NCI-H128 (cell line): Measurements from ENCODE around the gene ARHGAP15.

Experiments
- DNase-seq: peaks from one replicate; lab custom pipeline; 2025; ENCODE audit not compliant: unreplicated experiment; lab: John Stamatoyannopoulos, UW

Gene ARHGAP15

DNA sequence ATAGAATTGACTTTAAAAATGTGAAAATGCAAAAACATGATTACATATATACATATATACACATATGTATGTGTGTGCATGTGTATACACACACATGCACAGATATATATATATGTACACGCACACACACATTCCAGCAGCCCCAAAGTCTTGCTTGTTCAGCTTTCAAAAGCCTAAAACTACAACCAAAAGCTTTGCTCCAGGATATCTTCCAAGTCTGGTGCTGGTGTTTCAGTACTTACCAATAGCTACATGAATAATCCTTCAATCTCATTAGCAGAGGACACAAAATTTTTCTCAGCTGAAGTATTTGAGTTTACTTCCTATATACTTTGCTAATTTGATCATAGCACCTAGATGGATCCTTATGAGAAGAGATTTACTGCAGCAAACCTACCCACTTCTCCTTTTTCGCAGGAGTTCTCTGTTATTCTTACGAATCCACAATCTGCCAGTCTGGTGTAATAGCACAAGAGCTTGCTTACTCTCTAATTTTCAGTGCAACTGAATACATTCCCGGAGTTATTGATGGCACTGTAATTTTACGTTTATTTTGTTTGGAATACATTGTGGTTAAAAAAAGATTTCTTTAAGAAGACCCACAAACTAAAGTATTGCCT, 553.3 kb downstream of the ARHGAP15 start:
- DNase-seq = no peak

DNA sequence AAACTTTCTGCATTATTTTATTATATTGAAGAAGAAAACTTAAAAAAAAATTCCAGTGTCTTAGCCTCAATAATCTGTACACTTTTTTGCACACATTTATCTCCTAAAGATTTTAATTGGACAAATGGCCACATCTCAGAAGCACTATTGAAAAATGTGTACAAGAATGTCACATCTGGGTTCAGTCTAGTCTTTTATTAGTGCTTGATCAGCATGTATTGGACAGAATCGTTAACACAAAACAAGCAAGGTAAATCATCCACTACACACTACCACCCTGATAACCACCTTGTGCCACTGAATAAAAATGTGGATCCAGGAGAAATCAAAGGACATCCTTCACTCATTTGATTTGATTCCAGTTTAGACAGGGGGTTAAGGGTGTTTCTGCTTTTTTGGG, 554.8 kb downstream of the ARHGAP15 start:
- no peak for DNase-seq

DNA sequence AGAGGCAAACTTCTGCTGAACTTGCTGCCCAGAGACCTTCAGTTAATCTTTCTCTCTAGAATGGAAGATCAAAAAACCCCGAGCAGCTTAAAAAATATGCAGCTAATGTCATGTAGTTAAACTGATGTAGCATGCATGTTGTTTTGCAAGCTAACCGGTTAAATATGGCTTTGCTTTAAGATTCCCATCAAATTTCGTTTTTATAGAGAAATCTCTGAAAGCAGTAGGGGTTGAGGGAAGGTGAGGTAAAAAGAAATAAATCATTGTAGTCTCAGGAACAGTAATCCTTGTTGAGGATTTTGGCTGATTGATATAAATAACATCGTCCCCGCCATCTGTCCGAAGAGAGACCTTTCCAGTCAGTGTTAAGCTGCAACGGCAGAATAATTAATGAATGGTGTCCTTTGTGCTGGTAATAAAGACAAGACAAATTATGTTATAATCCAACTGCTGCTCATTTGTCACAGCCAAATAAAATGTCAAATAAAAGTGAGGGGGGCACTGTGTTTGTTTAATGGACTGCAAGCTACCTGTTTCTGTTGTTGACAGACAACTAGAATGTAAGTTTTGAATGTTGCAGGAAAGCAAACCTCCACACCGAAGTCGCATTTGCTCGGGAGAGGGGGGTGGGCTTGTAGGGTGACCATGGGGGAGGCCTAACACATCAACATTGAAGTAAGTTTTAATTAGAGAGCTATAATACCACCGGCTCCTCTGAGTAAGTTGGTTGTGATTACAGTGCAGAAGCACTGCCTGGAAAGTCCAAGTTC, 555.5 kb downstream of the ARHGAP15 start:
- DNase-seq = no peak

DNA sequence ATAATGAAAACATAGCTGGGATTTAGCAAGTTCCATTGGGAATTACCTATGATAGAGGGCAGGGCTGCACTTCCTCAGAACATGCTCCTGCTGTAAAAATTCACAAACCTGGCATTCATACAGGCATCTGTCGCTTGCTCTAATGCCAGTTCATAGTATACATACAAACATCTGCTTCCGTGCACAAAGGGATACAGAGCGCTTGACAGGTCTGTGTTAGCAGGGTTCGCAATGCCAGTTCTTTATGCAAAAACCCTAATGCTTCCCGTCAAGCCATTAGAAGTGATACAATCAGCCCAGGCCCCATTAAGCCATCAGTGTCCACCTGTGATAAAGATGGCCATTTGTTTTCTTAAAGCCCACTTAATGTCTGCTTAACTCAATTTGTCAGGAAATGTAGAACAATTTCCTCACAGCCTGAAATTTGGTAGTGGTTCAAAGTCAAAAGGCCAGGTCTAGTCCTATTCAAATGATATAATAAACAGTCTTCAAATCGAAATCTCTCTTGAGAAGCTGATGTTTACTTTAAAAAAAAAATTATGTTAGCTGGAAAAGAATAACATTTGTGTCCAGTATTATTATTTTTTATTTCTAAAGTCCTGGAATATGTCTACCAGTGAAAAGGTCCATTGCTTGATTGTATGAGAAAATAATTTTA, 556.3 kb downstream of the ARHGAP15 start:
- DNase-seq = no peak

DNA sequence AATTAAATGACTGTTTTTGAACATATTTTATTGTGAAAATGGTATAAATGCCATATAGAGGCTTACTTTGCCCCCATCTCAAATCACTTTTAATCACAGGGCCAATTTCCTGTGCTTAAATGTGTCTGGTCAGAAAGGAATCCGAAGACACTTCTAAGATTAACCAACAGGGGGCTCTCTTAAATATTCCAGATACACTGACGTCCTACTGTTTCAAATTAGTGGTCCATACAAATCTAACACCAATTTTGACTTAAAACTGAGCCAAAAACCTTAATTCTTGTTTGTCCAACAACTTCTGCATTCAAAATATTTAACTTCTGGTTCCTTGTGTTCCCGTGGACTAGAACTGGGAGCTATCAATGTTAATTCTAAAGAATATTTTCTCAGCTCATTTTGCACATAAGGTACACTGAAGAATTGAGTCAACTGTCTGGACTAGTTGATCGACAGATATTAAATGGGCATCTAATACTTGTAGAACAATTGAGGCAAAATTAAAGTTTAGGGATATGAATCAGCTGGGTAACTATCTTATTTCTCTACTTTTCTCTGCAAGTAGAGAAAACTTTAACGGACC, 557.5 kb downstream of the ARHGAP15 start:
- DNase-seq = no peak

DNA sequence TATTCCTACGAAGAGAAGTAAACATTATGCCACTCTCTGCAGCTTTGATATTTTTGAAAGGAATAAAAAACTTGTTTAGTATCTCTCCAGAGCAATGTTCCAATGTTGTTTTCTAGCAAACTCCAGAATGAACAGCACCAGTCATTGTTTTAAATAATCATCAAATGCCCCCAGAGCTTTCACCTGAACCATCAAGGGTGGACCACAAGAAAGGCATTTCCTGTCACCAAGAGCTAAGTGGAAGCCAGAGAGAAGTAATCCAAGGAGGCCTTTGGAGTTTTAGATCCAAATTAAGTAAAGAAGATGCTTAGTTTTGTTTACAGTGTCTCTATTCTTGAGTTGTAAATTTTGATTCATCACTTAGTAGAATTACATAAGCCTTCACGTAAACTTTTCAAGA, 559.0 kb downstream of the ARHGAP15 start:
- no peak for DNase-seq

DNA sequence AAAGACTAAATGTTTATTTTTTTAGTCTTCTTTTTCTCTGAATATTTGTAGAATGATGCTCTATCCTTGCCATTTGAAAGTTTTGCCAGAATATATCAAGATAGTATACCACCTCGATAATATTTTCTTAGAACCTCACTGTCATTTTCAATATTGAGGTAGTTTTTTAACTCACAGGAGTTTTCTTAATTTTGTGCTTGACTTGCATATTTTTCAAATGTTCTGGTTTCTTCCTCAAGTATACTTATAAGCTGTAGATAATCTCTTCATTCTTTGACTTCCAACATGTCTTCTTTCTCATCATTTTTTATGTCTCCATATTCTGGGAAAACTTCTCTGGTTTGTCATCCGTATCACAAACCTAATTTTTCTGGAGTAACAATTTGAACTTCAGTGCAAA, 559.6 kb downstream of the ARHGAP15 start:
- no peak for DNase-seq

DNA sequence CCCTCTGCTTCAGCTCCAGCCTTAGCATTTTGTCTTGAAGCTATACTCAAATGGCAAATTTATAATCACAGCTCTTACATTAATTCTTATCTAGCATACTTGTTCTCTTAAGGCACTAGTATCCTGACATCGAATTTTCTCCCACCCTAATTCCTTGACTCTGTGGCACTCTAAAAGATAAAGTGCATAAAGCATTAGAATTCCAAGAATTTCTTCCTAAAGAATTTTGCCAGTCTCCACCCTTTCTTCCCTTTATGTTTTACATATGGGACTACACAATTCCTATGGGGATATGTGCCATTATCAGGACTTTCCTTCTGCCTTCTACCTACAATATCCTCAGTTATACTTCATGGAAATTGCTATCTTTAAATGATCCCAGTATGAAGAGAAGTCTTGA, 560.3 kb downstream of the ARHGAP15 start:
- DNase-seq = no peak

DNA sequence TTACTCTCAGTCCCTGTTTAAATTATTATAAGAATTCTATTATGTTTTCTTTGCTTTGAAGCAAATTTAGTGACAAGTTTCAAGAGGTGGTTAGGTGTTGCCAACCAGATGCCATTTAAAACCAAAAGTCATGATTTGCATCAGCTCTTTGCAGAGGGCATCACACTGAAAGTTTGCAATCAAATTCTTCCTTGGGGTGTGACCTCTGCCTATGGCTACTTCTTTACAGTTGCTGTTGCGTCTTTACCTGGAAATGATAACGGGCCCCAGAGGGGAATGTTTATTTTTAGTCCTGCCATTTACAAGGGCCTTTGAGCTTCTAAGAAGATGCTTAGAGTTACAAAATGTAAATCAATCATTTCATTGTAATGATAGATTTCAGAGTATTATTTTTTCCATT, 561.0 kb downstream of the ARHGAP15 start:
- DNase-seq = no peak

DNA sequence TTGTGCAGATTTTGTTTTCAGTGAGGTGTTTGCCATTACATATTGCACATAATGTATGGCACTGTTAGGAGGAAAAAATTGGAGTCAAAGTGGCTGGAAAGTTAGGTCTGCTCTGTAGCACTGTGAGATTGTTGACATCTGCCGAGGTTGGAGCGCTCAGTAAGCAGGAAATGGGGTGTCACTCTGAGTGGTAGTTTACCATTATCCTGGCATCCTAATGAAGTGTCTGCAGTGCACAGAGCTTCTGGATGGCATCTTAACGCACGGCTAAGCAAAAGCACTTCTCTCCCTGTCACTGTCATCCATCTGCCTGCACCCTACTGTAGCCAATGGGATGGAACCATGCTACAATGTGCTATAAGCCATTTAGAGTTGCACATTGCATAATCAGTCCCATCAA, 561.9 kb downstream of the ARHGAP15 start:
- DNase-seq = no peak

DNA sequence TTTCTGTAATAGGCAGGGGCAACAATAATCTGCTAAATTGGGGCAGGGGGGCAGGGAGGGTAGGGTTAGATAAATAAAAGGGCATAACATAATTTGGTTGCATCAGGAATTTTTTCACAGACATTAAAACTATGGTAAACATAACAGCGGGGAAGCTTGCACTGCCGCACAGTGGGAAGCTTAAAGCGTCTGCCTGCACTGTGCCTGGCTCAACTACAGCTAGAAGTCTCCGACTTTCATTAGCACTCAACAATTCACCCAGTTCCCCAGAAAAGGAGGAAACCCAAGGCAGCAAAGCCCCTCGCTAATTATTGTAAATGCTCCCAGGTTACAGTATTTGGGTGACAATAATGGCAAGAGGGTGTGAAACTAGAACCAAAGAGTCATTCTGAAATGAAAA, 562.9 kb downstream of the ARHGAP15 start:
- no peak for DNase-seq

DNA sequence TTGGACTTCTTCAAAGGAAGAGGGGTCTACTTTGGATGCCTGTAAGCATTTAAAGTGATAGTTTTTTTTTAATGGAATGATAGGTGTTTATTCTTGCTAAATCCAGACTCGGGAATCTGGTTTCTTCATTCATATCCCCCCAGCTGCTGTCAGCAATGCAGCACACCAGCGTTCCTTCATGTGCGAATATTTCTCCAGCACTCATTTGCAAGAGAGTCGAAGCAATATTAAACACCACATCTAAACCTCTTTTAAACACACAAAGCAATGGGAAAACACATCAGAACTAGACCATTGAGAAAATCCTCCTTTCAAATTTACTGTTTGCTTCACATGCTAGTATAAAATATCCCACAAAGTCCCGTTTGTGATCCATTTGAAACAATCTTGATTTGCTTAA, 563.7 kb downstream of the ARHGAP15 start:
- DNase-seq = no peak

DNA sequence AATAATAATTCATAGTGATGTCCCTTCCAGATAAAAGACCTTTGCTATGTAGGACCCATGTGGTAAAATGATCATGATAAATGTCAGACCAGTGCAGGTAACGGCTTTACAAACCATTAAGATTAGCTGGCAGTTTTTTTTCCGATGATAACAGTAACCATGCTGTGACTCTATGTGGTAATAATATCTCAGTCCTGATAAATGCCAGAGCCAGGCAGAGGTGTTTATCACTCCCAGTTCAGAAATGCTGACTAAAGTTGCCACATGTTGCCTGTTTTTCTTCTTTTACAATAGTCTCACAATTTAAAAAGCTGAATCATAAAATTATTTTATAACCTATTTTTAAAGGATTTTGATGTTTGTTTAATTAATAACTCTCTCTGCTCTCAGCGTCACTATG, 565.1 kb downstream of the ARHGAP15 start:
- DNase-seq = no peak

DNA sequence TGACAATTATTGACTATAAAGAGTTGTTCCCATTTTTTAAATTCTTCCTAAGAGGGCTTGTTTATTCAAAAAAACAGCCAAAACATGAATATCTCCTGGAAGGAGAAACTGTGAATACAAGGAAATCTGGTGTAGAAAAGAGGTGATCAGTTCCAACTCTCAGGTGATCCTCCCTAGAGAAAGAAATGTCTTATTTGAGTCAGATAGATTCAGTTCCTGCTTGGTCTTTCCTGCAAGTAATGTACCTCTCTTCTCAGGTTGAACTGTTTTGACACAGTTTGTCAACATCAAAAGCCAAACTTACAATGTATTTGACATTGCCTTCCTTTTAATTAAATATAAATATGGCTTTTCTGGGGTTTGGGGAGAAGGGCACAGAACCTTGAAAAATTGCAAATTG, 567.4 kb downstream of the ARHGAP15 start:
- no peak for DNase-seq

DNA sequence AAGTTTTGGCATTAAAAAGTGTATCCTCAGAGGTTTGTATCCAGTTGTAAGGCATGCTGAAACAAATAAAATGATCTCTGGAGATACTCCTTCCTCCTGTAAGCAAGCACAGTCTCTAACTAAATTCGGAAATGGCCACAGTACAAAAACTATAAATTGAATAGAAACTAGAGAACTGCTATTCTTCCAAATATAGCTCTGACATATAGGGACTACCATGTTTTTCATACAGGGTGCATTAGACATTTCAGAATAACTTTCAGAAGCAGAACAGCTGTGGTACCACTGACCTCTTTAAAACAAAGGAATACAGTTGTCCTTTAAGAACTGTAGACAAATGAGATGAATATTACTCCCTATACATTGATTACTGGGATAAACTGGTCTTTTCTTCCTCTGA, 568.5 kb downstream of the ARHGAP15 start:
- no peak for DNase-seq

DNA sequence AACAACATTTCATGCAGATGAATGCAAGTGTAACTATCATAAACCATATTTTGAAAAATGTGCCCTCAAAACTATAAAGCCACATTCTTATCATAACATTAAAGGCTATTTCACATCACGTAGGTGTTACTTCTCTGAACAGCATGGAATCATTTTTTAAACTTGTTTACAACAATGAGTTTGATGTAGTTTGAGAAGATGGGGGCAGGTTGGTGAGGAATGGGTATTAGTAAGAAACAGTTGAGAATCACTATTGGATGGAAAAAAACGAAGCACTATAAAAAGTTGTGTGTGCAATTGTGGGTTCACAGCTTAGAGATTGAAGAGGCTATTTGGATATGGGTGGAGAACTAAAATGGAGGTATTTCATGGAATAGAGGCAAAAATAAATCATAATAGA, 569.1 kb downstream of the ARHGAP15 start:
- no peak for DNase-seq

DNA sequence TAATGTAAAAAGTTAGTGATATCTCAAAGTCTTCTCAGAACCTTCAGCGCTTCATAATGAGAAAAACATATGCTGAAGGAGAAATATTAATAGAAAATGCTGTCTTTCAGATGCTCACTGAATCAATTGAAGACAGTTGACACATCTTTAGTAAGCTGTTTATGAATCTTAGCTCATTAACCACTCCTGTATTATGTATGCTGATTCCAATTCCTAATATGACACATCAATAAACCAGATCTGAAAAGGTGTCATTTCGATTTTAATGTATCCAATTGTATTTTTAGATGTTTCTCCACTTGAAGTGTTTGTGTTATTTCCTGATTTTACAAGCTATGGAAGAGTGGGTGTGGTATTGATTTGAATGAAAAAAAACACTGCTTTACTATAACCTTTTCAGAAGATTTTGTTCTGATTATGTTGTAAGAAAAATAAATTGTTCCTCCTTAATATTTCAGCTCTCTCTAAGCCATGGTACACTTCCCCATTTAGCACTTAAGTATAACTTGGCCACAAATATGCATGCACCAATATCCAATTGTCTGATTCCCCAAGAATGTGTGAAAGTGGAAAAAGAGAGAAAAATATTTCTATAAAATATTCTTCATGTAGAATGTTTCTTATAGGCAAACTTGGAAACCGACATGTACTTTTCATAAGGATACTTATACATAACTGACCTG, 569.8 kb downstream of the ARHGAP15 start:
- no peak for DNase-seq

DNA sequence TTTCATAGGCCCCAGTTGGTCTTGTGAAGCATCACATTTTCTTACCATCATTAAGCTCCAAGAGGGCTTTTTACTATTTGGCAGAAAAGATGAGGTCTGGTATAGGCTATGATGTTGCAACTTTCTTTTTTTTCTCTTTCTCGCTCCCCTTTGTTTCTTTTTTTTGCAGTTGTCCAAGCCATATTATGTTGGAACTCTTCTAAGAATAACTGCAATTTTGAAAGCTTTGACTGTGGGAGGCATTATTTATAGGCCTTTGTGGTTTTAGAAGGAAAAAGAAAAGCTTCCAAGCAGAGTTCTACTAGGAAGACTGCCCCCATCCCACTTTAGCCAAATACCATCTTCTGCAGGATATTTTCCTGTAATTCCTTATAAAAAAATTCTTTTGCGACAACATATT, 571.6 kb downstream of the ARHGAP15 start:
- no peak for DNase-seq

DNA sequence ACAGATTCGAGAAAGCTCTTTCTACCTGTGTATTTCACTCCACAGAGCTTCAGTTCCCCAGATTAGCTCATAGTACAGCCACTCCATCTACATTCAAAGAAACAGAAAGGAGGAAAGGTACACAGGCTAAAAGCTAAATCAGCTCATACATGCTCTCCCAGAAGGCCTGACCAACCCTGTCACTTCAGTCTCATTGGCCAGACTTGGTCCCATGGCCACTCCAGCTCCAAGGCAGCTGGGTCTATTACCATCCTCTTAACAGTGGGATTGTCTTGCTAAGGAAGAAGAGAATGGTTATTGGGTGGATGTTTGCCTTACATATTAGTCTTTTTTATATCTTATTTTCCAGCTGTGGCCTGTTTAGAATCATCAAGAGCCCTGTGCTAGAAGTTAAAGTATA, 572.6 kb downstream of the ARHGAP15 start:
- no peak for DNase-seq

DNA sequence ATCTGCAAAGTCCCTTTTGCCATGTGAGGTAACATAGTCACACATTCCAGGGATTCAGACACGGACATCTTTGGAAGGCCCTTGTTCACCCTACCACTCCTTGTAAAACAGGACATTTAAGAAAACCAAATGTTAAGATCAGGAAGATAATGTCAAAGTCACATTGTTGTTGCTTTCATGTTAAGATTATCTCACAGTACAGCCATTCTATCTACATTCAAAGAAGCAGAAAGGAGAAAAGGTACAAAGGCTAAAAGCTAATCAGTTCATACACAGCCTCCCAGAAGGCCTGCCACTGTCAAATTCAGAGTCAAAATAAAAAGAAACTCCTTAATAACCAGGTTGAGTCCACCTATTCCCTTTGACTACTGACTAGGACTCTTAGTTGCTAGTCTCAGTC, 573.7 kb downstream of the ARHGAP15 start:
- no peak for DNase-seq

DNA sequence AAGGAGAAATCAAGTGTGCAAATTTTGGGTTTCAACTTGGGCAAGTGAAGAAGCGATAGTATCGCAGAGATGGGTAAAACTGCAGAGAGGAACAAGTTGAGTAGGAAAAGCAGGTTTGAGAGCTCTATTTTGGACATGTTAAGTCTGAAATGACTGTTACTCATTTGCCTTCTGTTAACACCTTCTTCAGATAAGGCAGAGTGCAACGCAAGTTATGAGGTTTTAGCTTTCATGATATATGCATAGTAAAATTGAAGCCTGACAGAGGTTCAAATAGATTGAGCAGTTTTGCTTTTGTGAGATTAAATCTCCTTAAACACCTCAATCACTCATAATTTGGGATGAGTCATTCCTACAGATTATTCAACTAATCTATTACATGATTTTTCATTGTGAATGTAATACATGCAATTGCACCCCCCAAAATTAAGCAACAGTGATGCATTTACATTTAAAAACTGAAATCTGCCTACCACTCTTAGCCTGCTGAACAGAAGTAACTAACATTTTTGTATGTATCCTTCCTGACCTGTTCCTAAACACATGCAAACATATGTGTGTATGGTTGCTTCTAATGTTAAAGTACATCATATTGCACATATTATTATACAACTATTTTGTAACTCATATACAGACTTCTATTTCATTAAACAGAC, 575.4 kb downstream of the ARHGAP15 start:
- no peak for DNase-seq
